Endothelial cell of coronary artery (primary cell): ENCODE results near the gene VWA5B1. TPM values are rescaled to one million over a fixed set of nuclear protein-coding genes. Genes with fewer than 3 reads are reported as not detected.

ENCODE experiments used
- total RNA-seq: library from RNA; depleted of rRNA; stranded (reverse); fragments of >200 nt; gene quantifications from 2 replicates; pipeline ENCODE4 v1.2.3, GENCODE V29; 2014

VWA5B1 gene, protein sequence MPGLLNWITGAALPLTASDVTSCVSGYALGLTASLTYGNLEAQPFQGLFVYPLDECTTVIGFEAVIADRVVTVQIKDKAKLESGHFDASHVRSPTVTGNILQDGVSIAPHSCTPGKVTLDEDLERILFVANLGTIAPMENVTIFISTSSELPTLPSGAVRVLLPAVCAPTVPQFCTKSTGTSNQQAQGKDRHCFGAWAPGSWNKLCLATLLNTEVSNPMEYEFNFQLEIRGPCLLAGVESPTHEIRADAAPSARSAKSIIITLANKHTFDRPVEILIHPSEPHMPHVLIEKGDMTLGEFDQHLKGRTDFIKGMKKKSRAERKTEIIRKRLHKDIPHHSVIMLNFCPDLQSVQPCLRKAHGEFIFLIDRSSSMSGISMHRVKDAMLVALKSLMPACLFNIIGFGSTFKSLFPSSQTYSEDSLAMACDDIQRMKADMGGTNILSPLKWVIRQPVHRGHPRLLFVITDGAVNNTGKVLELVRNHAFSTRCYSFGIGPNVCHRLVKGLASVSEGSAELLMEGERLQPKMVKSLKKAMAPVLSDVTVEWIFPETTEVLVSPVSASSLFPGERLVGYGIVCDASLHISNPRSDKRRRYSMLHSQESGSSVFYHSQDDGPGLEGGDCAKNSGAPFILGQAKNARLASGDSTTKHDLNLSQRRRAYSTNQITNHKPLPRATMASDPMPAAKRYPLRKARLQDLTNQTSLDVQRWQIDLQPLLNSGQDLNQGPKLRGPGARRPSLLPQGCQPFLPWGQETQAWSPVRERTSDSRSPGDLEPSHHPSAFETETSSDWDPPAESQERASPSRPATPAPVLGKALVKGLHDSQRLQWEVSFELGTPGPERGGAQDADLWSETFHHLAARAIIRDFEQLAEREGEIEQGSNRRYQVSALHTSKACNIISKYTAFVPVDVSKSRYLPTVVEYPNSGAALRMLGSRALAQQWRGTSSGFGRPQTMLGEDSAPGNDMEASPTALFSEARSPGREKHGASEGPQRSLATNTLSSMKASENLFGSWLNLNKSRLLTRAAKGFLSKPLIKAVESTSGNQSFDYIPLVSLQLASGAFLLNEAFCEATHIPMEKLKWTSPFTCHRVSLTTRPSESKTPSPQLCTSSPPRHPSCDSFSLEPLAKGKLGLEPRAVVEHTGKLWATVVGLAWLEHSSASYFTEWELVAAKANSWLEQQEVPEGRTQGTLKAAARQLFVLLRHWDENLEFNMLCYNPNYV
- not detected in 2 replicates for total RNA-seq

GRCh38 chr1:20290624-20291597 lies at the start of gene VWA5B1:
VWA5B1 (plus strand) TSS chr1:20290875; CDS start chr1:20310602, 19,727 bp downstream.

Other genes with a start within 250 kb of the VWA5B1 start
- gene PLA2G5, start 220.7 kb upstream of the VWA5B1 start, total RNA-seq: 0.63 and 1.4 TPM in 2 replicates
- gene PLA2G2D, start 171.3 kb upstream of the VWA5B1 start, total RNA-seq: not detected in 2 replicates
- gene PLA2G2F, start 151.6 kb upstream of the VWA5B1 start, total RNA-seq: not detected in 2 replicates
- gene UBXN10, start 104.8 kb upstream of the VWA5B1 start, total RNA-seq: under 0.01 TPM in 1 of 2 replicates, not detected in the other
- not detected in 2 replicates for gene PLA2G2C, start 104.4 kb upstream of the VWA5B1 start, total RNA-seq
- 2.8 and 5.6 TPM in 2 replicates for gene CAMK2N1, start 195.3 kb downstream of the VWA5B1 start, total RNA-seq
- gene MUL1, start 217.3 kb downstream of the VWA5B1 start, total RNA-seq: 20.4 and 23.6 TPM in 2 replicates